HG03095 (cell line): ENCODE data around the gene SUGT1.

Experiments
- ATAC-seq: cut with Tn5 transposase; IDR thresholded peaks from one replicate; pipeline ENCODE4 v1.9.1; 2021; ENCODE audit warnings: moderate library complexity; ENCODE audit not compliant: unreplicated experiment

SUGT1 gene

DNA sequence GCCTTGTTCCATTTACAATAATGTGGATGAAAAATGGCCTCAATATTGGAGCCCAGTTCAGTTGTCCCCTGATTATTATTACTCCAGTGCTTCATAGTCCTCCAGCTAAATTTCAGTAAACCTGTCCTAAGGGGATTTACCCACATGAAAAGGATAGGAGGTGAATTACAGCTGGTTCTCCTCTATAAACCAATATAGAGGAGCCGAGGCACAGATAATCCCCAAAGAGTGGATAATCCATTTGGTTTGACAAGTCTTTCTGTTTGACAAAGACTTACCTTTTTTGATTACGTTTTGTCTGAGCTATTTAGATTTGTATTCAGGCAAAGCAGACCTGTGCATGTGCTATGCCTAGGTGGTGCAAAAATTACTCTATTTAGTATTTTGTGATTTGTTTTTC, 84.3 kb downstream of the SUGT1 start:
- ATAC-seq: no peak

GRCh38 chr13:52737451-52737850, 84.8 kb downstream of the SUGT1 start:
- ATAC-seq: no peak

- ATAC-seq: no peak
These were observed 85.3 kb downstream of the SUGT1 start for GRCh38 chr13:52737965-52738364.

GRCh38 chr13:52738719-52739467, 86.3 kb downstream of the SUGT1 start:
- ATAC-seq: peak; percentile 66

DNA sequence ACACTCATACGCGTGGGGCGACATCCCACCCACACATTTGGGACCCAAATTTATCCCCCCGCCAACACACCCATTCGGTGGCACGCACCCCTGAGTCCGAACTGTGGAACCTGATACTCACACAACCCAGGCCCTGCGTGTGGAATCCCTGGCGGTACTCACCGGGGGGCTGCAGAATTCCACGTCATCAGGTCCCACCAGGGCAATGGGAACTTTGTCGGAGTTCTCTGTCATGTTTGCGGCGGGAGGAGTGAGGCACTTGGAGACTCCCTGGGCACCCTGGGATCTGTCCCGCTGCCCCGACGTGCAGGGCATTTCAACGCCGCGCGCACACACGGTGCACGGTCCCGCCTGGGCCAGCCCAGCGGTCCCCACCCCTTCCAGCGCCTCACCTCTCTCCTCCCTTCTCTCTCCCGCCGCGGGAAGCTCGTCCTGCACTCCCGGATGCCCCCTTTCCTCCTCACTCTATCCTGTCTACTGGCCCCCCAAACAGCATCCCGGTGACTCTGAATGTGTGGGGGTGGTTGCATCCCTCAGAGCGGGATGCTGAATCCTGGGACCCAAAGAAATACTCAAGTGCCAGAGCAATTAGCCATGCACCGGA, 86.9 kb downstream of the SUGT1 start, which contains the start of gene CNMD:
Gene CNMD (minus strand): TSS at position 353 of the 604 bp plus-strand sequence. CDS start 119 bp downstream, at position 234.
- ATAC-seq: no peak

DNA sequence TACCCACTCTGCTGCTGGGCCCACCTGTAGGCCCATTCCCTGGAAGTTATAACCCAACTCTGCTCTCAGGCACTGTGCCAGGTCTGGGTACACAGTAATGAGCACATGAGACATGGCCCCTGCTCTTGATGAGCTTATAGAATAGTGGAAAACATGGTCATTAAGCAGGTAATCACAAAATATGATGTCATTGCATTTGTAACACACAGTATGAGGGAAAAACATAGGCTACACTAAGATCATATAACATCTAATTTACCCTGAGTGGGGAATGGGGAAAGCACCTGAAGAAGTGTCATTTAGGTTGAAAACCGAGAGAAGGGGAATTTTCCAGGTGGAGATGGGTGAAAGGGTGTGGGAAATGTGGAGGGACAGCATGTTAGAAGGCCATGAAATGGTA, 90.9 kb downstream of the SUGT1 start:
- ATAC-seq: no peak

DNA sequence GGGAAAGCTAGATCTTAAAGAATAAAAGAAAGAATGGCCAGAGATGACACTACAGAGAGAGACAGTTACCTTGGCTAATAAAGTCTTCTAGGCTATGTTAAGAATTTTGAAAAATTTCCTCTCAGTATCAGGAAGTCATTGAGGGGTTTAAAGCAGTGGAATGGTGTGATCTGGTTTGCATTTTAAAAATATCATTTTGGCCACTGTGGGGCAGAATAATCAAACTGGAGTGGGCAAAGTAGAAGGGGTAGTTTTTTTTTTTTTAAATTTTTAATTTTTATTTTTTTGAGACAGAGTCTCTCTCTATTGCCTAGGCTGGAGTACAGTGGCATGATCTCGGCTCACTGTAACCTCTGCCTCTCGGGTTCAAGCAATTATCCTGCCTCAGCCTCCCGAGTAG, 91.4 kb downstream of the SUGT1 start:
- ATAC-seq: no peak

DNA sequence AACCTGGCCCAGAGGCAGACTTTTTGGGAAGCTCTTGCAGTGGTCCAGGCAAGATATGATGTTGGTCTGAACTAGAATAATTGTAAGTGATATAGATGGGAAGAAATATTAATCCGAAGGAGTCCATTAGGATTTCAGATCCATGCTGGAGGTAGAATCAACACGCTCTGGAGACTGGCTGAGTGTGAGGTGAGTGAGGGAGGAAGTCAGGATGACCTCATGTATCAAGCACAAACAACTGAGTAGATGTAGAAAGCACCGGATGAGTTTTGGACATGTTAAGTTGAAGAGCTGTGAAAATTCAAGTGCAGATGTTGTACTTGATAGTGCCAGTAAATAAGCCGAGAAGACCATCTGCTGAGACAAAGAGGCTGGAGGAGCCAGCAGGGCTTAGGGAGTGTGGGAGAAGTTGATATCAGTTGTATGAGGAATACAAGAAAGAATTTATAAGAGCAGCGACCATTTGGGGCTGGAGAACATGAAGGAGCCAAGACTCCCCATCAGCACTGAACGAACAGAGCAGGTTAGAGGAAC, 92.3 kb downstream of the SUGT1 start:
- no peak for ATAC-seq

DNA sequence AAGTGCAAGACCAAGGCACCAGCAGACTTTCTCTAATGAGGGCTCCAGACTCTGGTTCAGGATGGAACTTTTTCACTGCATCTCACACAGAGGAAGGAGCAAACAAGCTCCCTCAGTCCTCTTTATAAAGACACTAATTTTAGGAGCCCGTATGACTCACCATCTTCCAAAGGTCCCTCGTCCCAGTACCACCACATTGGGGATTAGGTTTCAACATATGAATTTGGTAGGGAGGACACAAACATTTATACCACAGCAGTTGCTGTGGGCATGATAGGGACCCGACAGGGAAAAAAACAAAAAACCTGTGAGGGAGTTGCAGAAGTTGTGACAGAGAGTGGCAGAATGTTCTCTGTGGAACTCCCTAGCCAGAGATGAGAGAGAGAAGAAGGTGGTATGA, 93.5 kb downstream of the SUGT1 start:
- ATAC-seq: no peak

- no peak for ATAC-seq
These were observed 96.8 kb downstream of the SUGT1 start for GRCh38 chr13:52749419-52749818.
